ENCODE results near the gene PPFIBP1. TPM values are rescaled to one million over a fixed set of nuclear protein-coding genes. Genes with fewer than 3 reads are reported as not detected.
A peak's percentile ranks its signal among the peaks of the same experiment; 100 is the strongest.

The PPFIBP1 gene
- 1 to 10 TPM; 7.3 to 9.7 TPM for total RNA-seq

DNA sequence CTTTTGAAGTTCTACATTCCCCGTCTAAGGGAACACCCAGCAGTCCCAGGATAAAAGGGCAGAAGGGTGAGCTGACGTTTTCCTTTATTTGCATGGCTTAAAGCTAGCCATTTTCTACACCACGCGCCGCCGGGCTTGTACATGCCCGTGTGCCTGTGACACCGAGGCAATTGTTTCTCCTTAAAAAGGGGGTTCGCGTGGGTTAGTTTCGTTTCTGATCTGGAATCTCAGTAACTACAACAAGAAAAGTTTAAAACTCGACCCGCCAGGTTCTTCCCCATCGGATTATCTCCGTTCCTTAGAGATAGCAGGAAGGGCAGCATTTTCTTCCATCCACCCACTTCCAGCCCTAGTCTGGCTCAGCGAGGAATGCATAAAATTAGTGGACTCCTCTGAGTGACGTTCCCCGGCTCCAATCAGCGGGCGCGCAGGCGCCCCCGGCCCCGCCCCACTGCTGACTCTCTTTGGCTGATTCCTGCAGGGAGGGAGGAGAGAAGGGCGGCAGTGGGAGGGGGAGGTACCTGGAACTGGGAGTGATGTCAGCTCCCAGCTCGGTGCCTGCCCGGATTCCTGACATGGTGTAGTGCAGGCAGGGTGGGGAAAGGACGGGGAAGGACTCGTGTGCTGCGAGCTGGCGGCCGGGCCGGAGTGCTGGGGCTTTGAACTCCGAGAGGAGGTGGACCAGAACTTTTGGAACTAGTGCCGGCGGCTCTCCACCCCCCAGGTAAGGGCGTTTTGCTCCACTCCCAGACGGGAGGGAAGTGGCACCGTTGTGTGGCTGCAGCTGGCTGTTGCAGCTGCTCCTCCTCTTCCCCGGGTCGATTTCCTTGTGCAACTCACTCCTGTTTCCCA is at the start of gene PPFIBP1:
Gene PPFIBP1 (plus strand): TSS at position 565 of the 852 bp plus-strand sequence. CDS start 109,191 bp downstream, outside the sequence.
- CTCF ChIA-PET: interaction anchor here (0.8 to 1.6 kb wide), 3 partner anchors 63 to 667 kb away, joined by 3 to 7 read pairs (median 3); no protein-coding TSS in a partner anchor
- peak within 1 kb of the TSS; percentile 90 for H3K4me3 Mint-ChIP-seq
- H3K27me3 Mint-ChIP-seq: peaks cover 38% of the 10 kb centered on the region
- peaks cover 19% of the 10 kb centered on the region for H3K4me1 Mint-ChIP-seq
- POLR2A ChIA-PET: interaction anchor here (0.7 kb wide), 1 partner anchor 140 kb away, joined by 3 read pairs; no protein-coding TSS in a partner anchor
- no peaks in the 10 kb centered on the region for H3K36me3 Mint-ChIP-seq (ENCODE audit: low read depth)
- DNase-seq: peak; percentile 97
- H3K9me3 Mint-ChIP-seq: no peaks in the 10 kb centered on the region
- peak within 1 kb of the TSS; percentile 71 for H3K27ac Mint-ChIP-seq

DNA sequence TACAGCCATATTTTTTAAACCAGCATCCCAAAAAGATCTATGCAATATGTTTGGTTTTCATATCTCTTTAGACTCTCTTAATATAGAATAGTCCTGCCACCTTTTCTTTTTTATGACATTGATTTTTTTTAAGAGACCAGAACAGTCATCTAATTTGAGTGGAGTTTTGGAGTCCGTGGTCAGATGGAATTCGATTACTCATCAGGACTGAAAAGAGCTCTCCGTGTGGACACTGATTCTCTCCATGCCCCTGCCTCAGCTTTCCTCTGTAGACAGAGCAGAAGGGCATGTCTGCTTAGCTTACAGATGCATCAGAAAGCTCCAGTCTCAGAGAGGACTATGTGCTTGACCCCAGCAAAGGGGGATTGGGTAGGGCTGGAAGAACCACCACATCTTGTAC is 49.7 kb upstream of the PPFIBP1 start:
- CTCF ChIA-PET: no interaction called here
- Mint-ChIP-seq H3K4me1 (peaks cover 16% of the 10 kb centered on the region), H3K27ac (no peak overlapping the region), H3K4me3 (no peak overlapping the region), H3K9me3 (peaks cover 29% of the 10 kb centered on the region), H3K36me3 (ENCODE audit: low read depth) (peaks cover 26% of the 10 kb centered on the region), H3K27me3 (peaks cover 29% of the 10 kb centered on the region)
- POLR2A ChIA-PET: no interaction called here
- no peak for DNase-seq

DNA sequence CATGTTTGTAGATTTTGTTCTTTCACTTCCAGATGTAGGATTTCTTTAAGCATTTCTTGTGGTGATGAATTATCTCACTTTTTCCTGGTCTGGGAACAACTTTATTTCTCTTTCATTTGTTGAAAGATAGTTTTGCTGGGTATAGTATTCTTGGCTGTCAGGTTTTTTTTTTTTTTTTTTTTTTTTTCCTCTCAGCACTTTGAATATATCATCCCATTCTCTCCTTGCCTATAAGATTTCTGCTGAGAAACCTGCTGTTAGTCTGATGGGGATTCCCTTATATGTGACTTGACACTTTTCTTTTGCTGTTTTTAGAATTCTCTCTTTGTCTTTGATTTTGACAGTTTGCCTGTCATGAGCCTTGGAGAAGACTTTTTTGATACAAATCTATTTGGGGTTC is 47.0 kb upstream of the PPFIBP1 start:
- peaks cover 34% of the 10 kb centered on the region for H3K9me3 Mint-ChIP-seq
- CTCF ChIA-PET: interaction anchor here (0.6 kb wide), 1 partner anchor 28 kb away, joined by 4 read pairs; no protein-coding TSS in a partner anchor
- H3K27ac Mint-ChIP-seq: no peak overlapping the region
- no peak overlapping the region for H3K4me3 Mint-ChIP-seq
- peaks cover 25% of the 10 kb centered on the region for H3K27me3 Mint-ChIP-seq
- peaks cover 11% of the 10 kb centered on the region for H3K4me1 Mint-ChIP-seq
- POLR2A ChIA-PET: no interaction called here
- H3K36me3 Mint-ChIP-seq (ENCODE audit: low read depth): peaks cover 26% of the 10 kb centered on the region
- no peak for DNase-seq

DNA sequence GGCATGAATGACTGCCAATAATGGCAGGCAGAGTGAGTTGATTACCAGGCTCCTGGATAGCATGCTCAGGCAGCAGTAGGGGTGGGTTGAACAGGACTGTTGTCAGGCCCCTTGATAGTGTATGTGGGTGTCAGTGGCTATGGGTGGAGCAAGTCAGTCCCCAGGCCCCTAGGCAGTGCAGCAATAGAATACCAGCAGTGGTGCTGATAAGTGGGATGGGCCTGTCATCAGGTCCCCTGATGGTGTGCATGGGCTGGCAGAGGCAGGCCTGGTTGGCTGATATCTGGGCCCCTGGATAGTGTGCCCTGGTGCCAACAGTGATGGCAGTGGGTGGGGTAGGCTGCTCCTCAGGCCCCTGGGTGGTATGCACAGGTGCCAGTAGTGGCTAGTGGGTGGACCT is 45.1 kb upstream of the PPFIBP1 start:
- no peak overlapping the region for H3K27ac Mint-ChIP-seq
- no peaks in the 10 kb centered on the region for H3K4me1 Mint-ChIP-seq
- ChIA-PET POLR2A (no interaction called here), CTCF (no interaction called here)
- H3K27me3 Mint-ChIP-seq: peaks cover 20% of the 10 kb centered on the region
- H3K9me3 Mint-ChIP-seq: peaks cover 34% of the 10 kb centered on the region
- no peak for DNase-seq
- H3K36me3 Mint-ChIP-seq (ENCODE audit: low read depth): peaks cover 26% of the 10 kb centered on the region
- no peak overlapping the region for H3K4me3 Mint-ChIP-seq

DNA sequence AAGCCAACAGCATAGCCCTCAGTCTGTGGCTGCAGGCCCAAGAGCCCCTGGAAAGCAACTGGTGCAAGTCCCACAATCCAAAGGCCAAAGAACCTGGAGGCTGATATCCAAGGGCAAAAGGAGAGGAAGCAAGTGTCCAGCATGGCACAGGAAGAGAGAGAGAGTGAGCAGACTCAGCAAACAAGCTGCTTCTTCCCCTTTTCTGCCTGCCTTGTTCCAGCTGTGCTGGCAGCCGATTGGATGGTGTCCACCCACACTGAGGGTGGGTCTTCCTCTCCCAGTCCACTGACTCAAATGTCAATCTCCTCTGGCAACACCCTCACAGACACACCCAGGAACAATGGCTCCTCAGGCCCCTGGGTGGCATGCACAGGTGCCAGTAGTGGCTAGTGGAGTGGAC is 44.0 kb upstream of the PPFIBP1 start:
- DNase-seq: no peak
- CTCF ChIA-PET: no interaction called here
- H3K27ac Mint-ChIP-seq: no peak overlapping the region

DNA sequence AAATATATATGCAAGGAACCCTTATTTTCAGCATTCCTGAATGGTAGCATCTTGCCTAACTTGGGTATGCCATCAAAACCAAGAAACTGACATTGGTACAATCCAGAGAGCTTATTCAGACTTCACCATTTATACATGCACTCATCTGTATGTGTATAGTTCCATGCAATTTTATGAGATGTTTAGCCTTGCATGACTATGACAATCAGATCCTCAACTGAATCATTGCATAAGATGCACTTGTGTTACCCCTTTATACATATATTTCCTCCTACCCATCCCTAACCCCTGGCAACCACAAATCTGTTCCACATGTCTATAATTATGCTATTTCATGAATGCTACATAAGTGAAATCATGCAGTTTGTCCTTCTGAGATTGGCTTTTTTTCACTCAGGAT is 37.0 kb upstream of the PPFIBP1 start:
- H3K36me3 Mint-ChIP-seq (ENCODE audit: low read depth): peaks cover 2% of the 10 kb centered on the region
- H3K9me3 Mint-ChIP-seq: no peaks in the 10 kb centered on the region
- DNase-seq: no peak
- no peaks in the 10 kb centered on the region for H3K4me1 Mint-ChIP-seq
- peaks cover 20% of the 10 kb centered on the region for H3K27me3 Mint-ChIP-seq
- ChIA-PET POLR2A (no interaction called here), CTCF (no interaction called here)
- no peak overlapping the region for H3K27ac Mint-ChIP-seq
- H3K4me3 Mint-ChIP-seq: no peak overlapping the region

More for the DNA sequence above, 44.0 kb upstream of the PPFIBP1 start:
- H3K27me3 Mint-ChIP-seq: peaks cover 20% of the 10 kb centered on the region
- POLR2A ChIA-PET: no interaction called here
- H3K36me3 Mint-ChIP-seq (ENCODE audit: low read depth): peaks cover 26% of the 10 kb centered on the region
- H3K4me3 Mint-ChIP-seq: no peak overlapping the region
- no peaks in the 10 kb centered on the region for H3K4me1 Mint-ChIP-seq
- peaks cover 34% of the 10 kb centered on the region for H3K9me3 Mint-ChIP-seq

DNA sequence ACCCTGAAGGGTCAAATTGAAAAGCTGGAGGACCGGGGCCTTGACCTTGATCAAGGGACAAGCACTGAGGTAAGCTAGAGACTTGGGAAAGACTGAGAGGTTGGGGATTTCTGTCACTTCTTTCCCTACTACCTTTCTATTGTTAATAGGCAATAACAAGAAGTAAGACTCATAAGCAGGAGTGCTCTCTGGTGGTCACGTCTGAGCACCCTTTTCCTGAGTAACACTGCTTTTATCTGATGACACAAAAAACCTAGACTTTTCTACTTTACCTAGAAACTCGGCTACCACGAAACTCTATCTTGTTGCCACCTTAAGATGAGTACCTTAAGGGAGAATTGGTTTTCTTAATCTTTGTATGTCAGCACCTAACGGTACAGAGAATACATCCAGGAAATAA is 35.5 kb upstream of the PPFIBP1 start:
- Mint-ChIP-seq H3K4me1 (no peaks in the 10 kb centered on the region), H3K27ac (no peak overlapping the region), H3K27me3 (peaks cover 29% of the 10 kb centered on the region), H3K36me3 (ENCODE audit: low read depth) (peaks cover 2% of the 10 kb centered on the region), H3K4me3 (no peak overlapping the region), H3K9me3 (no peaks in the 10 kb centered on the region)
- ChIA-PET CTCF (no interaction called here), POLR2A (no interaction called here)
- no peak for DNase-seq

DNA sequence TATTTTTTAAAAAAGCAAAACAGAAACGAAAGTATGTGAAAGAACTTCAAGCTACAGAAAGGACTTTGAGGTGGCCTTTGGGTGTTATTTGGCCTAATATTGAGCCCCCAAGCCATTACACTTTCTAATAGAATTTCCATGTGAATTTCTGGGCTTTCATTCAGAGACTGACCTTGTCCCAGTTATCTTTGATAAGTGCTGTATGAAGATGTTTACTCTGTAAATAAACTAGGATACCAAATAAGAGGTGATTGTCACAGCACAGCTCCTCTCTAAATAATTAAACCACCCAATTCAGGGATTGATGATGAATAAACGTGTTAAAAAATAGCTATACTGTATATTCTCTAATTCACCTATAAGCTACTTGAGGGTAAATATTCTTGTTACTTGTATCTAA is 32.8 kb upstream of the PPFIBP1 start:
- no peaks in the 10 kb centered on the region for H3K9me3 Mint-ChIP-seq
- no peak for DNase-seq
- POLR2A ChIA-PET: no interaction called here
- H3K36me3 Mint-ChIP-seq (ENCODE audit: low read depth): peaks cover 5% of the 10 kb centered on the region
- CTCF ChIA-PET: no interaction called here
- H3K27me3 Mint-ChIP-seq: peaks cover 39% of the 10 kb centered on the region
- no peaks in the 10 kb centered on the region for H3K4me1 Mint-ChIP-seq
- H3K4me3 Mint-ChIP-seq: no peak overlapping the region
- H3K27ac Mint-ChIP-seq: no peak overlapping the region

DNA sequence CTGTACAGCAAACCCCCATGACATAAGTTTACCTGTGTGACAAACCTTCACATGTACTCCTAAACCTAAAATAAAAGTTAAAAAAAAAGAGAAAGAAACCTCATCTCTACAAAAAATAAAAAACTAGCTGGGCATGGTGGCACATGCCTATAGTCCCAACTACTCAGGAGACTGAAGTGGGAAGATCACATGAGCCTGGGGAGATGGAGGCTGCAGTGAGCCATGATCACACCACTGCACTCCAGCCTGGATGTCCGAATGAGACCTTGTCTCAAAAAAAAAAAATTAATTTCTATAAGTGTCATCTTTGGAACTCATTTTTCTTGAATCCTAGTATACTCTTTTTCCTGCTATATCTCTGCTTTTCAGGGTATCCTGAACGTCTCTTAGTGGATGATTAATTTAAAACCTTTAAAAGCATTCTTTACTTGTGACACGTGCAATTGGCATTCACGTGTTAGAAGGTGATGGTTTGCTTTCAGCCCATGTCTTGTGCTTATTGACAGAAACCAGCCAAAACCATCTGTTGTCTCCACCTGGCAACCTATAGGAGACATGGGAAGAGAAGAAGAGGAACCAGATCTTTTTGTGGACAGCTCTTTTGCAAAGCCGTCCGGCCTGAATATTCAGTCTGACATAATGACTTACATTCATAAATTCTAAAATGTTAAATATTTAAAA is 30.6 kb upstream of the PPFIBP1 start:
- Mint-ChIP-seq H3K9me3 (no peaks in the 10 kb centered on the region), H3K4me3 (no peak overlapping the region), H3K4me1 (peaks cover 16% of the 10 kb centered on the region), H3K36me3 (ENCODE audit: low read depth) (peaks cover 8% of the 10 kb centered on the region), H3K27ac (no peak overlapping the region), H3K27me3 (peaks cover 49% of the 10 kb centered on the region)
- DNase-seq: no peak
- ChIA-PET CTCF (no interaction called here), POLR2A (no interaction called here)

DNA sequence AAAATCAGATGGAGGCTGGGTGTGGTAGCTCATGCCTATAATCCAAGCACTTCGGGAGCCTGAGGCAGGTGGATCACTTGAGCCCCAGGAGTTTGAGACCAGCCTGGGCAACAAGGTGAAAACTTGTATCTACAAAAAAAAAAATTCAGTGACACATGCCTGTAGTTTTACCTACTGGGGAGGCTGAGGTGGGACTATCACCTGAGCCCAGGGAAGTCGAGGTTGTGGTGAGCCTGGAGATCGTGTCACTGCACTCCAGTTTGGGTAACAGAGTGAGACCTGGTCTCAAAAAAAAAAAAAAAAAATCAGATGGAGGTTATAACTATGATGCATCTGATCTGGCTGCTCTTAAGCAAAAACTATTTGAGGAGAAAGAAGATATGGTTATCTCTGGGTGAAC is 26.6 kb upstream of the PPFIBP1 start:
- H3K4me1 Mint-ChIP-seq: peaks cover 40% of the 10 kb centered on the region
- CTCF ChIA-PET: no interaction called here
- DNase-seq: no peak

DNA sequence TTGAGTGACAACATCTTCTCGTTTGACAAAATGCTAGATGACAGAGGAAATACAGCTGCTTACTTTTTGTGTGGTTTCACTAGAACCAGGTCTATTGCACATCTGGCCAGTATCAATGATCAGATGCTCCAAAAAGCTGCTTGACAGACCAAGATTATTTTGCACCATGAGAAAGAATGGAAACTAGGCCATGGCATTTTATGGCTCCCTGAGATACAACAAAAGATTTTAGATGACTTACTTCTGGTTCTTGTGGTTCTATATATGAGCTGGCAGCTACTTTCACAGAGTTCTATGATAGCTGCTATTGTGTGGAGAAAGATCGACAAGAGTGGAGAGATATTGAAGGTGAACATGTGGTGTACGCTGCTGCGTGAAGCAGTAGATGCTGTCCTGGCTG is 25.9 kb upstream of the PPFIBP1 start:
- Mint-ChIP-seq H3K27me3 (peaks cover 53% of the 10 kb centered on the region), H3K36me3 (ENCODE audit: low read depth) (peaks cover 18% of the 10 kb centered on the region), H3K27ac (peak overlapping the region; percentile 31), H3K9me3 (peaks cover 6% of the 10 kb centered on the region), H3K4me1 (peaks cover 45% of the 10 kb centered on the region), H3K4me3 (no peak overlapping the region)
- DNase-seq: no peak
- CTCF ChIA-PET: no interaction called here
- POLR2A ChIA-PET: interaction anchor here (1.0 kb wide), 1 partner anchor 36 kb away, joined by 3 read pairs; no protein-coding TSS in a partner anchor

More for the DNA sequence above, 26.6 kb upstream of the PPFIBP1 start:
- POLR2A ChIA-PET: no interaction called here
- no peak overlapping the region for H3K4me3 Mint-ChIP-seq
- peak overlapping the region; percentile 31 for H3K27ac Mint-ChIP-seq
- peaks cover 57% of the 10 kb centered on the region for H3K27me3 Mint-ChIP-seq
- H3K9me3 Mint-ChIP-seq: peaks cover 3% of the 10 kb centered on the region
- H3K36me3 Mint-ChIP-seq (ENCODE audit: low read depth): peaks cover 15% of the 10 kb centered on the region

DNA sequence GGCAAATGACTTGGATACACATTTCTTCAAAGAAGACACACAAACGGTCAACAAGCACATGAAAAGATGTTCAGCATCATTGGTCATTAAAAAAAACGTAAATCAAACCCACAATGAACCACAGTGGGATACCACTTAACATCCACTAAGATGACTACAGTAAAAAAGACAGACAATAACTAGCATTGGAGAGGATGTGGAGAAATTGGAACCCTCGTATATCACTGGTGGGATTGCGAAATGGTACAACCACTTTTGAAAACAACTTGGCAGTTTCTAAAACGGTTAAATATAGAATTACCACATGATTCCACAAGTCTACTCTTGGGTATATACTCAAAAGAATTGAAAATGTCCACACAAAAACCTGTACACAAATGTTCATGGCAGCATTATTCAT is 25.2 kb upstream of the PPFIBP1 start:
- POLR2A ChIA-PET: interaction anchor here (1.0 kb wide), 1 partner anchor 36 kb away, joined by 3 read pairs; no protein-coding TSS in a partner anchor
- H3K27ac Mint-ChIP-seq: no peak overlapping the region
- no peak overlapping the region for H3K4me3 Mint-ChIP-seq

DNA sequence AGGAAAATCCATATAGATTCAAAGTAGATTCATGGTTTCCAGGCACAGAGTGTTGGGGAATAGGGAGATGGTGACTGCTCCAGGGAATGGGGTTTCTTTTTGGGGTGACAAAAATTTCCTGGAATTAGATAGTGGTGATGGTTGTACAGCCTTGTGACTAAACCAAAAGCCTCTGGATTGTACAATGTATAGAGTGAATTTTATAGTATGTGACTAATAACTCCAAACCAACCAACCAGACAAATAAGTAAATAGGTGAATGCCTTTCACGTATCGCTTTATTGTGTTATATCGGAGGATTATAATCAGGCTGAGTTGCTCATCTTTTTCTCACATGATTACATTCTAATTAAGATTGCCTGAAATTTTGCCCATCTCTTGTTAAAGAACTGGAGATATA is 24.6 kb upstream of the PPFIBP1 start:
- Mint-ChIP-seq H3K27ac (no peak overlapping the region), H3K4me3 (no peak overlapping the region), H3K36me3 (ENCODE audit: low read depth) (peaks cover 23% of the 10 kb centered on the region), H3K27me3 (peaks cover 54% of the 10 kb centered on the region), H3K9me3 (peaks cover 6% of the 10 kb centered on the region), H3K4me1 (peaks cover 45% of the 10 kb centered on the region)
- ChIA-PET POLR2A (no interaction called here), CTCF (no interaction called here)
- no peak for DNase-seq

More for the DNA sequence above, 25.2 kb upstream of the PPFIBP1 start:
- no peak for DNase-seq
- Mint-ChIP-seq H3K36me3 (ENCODE audit: low read depth) (peaks cover 18% of the 10 kb centered on the region), H3K9me3 (peaks cover 6% of the 10 kb centered on the region), H3K4me1 (peaks cover 45% of the 10 kb centered on the region), H3K27me3 (peaks cover 52% of the 10 kb centered on the region)
- CTCF ChIA-PET: no interaction called here
